Naive B cell (primary cell): ENCODE measurements around the gene MLIP. TPM values are rescaled to one million over a fixed set of nuclear protein-coding genes. Genes with fewer than 3 reads are reported as not detected.
"Not testable (repeated sequence)": the region's sequence is repeated elsewhere in the genome, so short reads cannot be mapped to it uniquely, and the experiment has no call there.

Experiments
- ATAC-seq, 2 donors: fragments of 150-1000 bp; cut with Tn5 transposase; 2 replicates each; pipeline ENCODE4 v1.10.0; 2021; ENCODE audit warnings: low read depth in 2 of 2, mild to moderate bottlenecking in 2 of 2, moderate library complexity in 2 of 2
- DNase-seq: peaks from one replicate; pipeline ENCODE4 v3.0.0; 2022
- H3K27ac Mint-ChIP-seq, 6 donors: one replicate each; pipeline ENCODE4 v1.8.0; 2020 to 2022; ENCODE audit warnings: mild to moderate bottlenecking in 6 of 6, mixed read lengths in 6 of 6, moderate library complexity in 5 of 6, inconsistent platforms in 2 of 6
- H3K27me3 Mint-ChIP-seq, 3 donors: one replicate each; pipeline ENCODE4 v1.8.0; 2021 to 2022; ENCODE audit warnings: mixed read lengths in 3 of 3, mild to moderate bottlenecking in 1 of 3
- H3K36me3 Mint-ChIP-seq, 2 donors: one replicate each; pipeline ENCODE4 v1.8.0; 2020 to 2022; ENCODE audit warnings: mixed read lengths in 2 of 2, inconsistent platforms in 1 of 2, mild to moderate bottlenecking in 1 of 2
- H3K4me1 Mint-ChIP-seq, 3 donors: one replicate each; pipeline ENCODE4 v1.8.0; 2020 to 2022; ENCODE audit warnings: mixed read lengths in 3 of 3, inconsistent platforms in 1 of 3, mild to moderate bottlenecking in 1 of 3, moderate library complexity in 1 of 3
- H3K4me3 Mint-ChIP-seq, 8 donors: one replicate each; pipeline ENCODE4 v1.8.0; 2020 to 2022; ENCODE audit warnings: mild to moderate bottlenecking in 8 of 8, mixed read lengths in 8 of 8, moderate library complexity in 8 of 8, inconsistent platforms in 2 of 8
- H3K9me3 Mint-ChIP-seq, 7 donors: one replicate each; pipeline ENCODE4 v1.8.0; 2020 to 2022; ENCODE audit warnings: mixed read lengths in 7 of 7, mild to moderate bottlenecking in 5 of 7, inconsistent platforms in 2 of 7, moderate library complexity in 1 of 7
- polyA plus RNA-seq, 6 donors: library from polyadenylated mRNA; unstranded; fragments of 300-500 nt; fragmentation: Illumina TruSeq; gene quantifications; one replicate each; pipeline ENCODE4 v1.2.3, GENCODE V29; 2021; ENCODE audit warnings: low read depth in 6 of 6

MLIP gene
- polyA plus RNA-seq, 6 donors from 2014 or later, result not detected

- Mint-ChIP-seq H3K4me3 (no peak overlapping the region), H3K27me3 (no peaks in the 10 kb centered on the region), H3K27ac (no peak overlapping the region), H3K9me3 (peaks cover 0 to 9% (median 3%) of the 10 kb centered on the region in 7 donors), H3K4me1 (no peaks in the 10 kb centered on the region), H3K36me3 (no peaks in the 10 kb centered on the region)
- DNase-seq (no peak), ATAC-seq (no peak)
Observed at GRCh38 chr6:54193560-54193959, 82.3 kb downstream of the MLIP start.

GRCh38 chr6:54194067-54194466 lies 82.8 kb downstream of the MLIP start:
- ATAC-seq (no peak), DNase-seq (no peak)
- Mint-ChIP-seq H3K4me1 (no peaks in the 10 kb centered on the region), H3K27me3 (no peaks in the 10 kb centered on the region), H3K9me3 (peaks cover 0 to 9% (median 3%) of the 10 kb centered on the region in 7 donors), H3K36me3 (no peaks in the 10 kb centered on the region), H3K4me3 (no peak overlapping the region), H3K27ac (no peak overlapping the region)

GRCh38 chr6:54195637-54196036 lies 84.4 kb downstream of the MLIP start:
- Mint-ChIP-seq H3K27me3 (no peaks in the 10 kb centered on the region), H3K4me1 (no peaks in the 10 kb centered on the region), H3K36me3 (no peaks in the 10 kb centered on the region), H3K9me3 (peaks cover 0 to 10% (median 3%) of the 10 kb centered on the region in 7 donors), H3K27ac (no peak overlapping the region), H3K4me3 (no peak overlapping the region)
- DNase-seq (no peak), ATAC-seq (no peak)

GRCh38 chr6:54196905-54197304 lies 85.7 kb downstream of the MLIP start:
- H3K4me1 Mint-ChIP-seq, result no peaks in the 10 kb centered on the region
- H3K36me3 Mint-ChIP-seq, result no peaks in the 10 kb centered on the region
- no peak overlapping the region for H3K4me3 Mint-ChIP-seq
- peaks cover 0 to 10% (median 3%) of the 10 kb centered on the region in 7 donors for H3K9me3 Mint-ChIP-seq
- H3K27ac Mint-ChIP-seq, result no peak overlapping the region
- no peaks in the 10 kb centered on the region for H3K27me3 Mint-ChIP-seq
- DNase-seq (no peak), ATAC-seq (no peak)

GRCh38 chr6:54198134-54198533 lies 86.9 kb downstream of the MLIP start:
- Mint-ChIP-seq H3K4me3 (no peak overlapping the region), H3K9me3 (peaks cover 0 to 10% (median 3%) of the 10 kb centered on the region in 7 donors)
- ATAC-seq, result no peak

GRCh38 chr6:54203474-54204035 lies 92.3 kb downstream of the MLIP start:
- H3K36me3 Mint-ChIP-seq, H3K9me3 Mint-ChIP-seq, H3K4me1 Mint-ChIP-seq, H3K27me3 Mint-ChIP-seq, H3K4me3 Mint-ChIP-seq, H3K27ac Mint-ChIP-seq, DNase-seq, ATAC-seq: not testable (repeated sequence)

More at GRCh38 chr6:54198134-54198533, 86.9 kb downstream of the MLIP start:
- Mint-ChIP-seq H3K4me1 (no peaks in the 10 kb centered on the region), H3K36me3 (no peaks in the 10 kb centered on the region), H3K27ac (no peak overlapping the region), H3K27me3 (no peaks in the 10 kb centered on the region)
- no peak for DNase-seq

GRCh38 chr6:54204921-54205591 lies 93.8 kb downstream of the MLIP start:
- DNase-seq (no peak), ATAC-seq (no peak)
- H3K36me3 Mint-ChIP-seq, result no peaks in the 10 kb centered on the region
- peaks cover 0 to 4% (median 3%) of the 10 kb centered on the region in 3 donors for H3K4me1 Mint-ChIP-seq
- no peak overlapping the region for H3K4me3 Mint-ChIP-seq
- peaks cover 0 to 3% (median 0%) of the 10 kb centered on the region in 7 donors for H3K9me3 Mint-ChIP-seq
- H3K27ac Mint-ChIP-seq, result no peak overlapping the region
- peaks cover 0 to 3% (median 0%) of the 10 kb centered on the region in 3 donors for H3K27me3 Mint-ChIP-seq

GRCh38 chr6:54206510-54206909 lies 95.3 kb downstream of the MLIP start:
- Mint-ChIP-seq H3K4me1 (peaks cover 0 to 5% (median 4%) of the 10 kb centered on the region in 3 donors), H3K9me3 (peaks cover 0 to 3% (median 0%) of the 10 kb centered on the region in 7 donors), H3K27ac (no peak overlapping the region), H3K4me3 (no peak overlapping the region), H3K27me3 (peaks cover 0 to 3% (median 0%) of the 10 kb centered on the region in 3 donors), H3K36me3 (no peaks in the 10 kb centered on the region)
- no peak for ATAC-seq
- DNase-seq, result no peak

GRCh38 chr6:54209983-54210382 lies 98.7 kb downstream of the MLIP start:
- Mint-ChIP-seq H3K27ac (peak overlapping the region in 1 of 6 donors; percentile 2), H3K4me3 (peak overlapping the region in 2 of 8 donors; percentile 0 to 70)
- DNase-seq, ATAC-seq, H3K4me1 Mint-ChIP-seq, H3K9me3 Mint-ChIP-seq, H3K36me3 Mint-ChIP-seq, H3K27me3 Mint-ChIP-seq: not testable (repeated sequence)

- Mint-ChIP-seq H3K4me3 (no peak overlapping the region), H3K9me3 (no peaks in the 10 kb centered on the region), H3K27me3 (no peaks in the 10 kb centered on the region), H3K36me3 (no peaks in the 10 kb centered on the region), H3K27ac (no peak overlapping the region), H3K4me1 (peaks cover 4 to 9% (median 7%) of the 10 kb centered on the region in 3 donors)
- DNase-seq, result no peak
- no peak for ATAC-seq
Observed at GRCh38 chr6:54214286-54214685, 103.0 kb downstream of the MLIP start.

GRCh38 chr6:54216336-54216735 lies 105.1 kb downstream of the MLIP start:
- no peak for ATAC-seq
- H3K36me3 Mint-ChIP-seq, result no peaks in the 10 kb centered on the region
- H3K27ac Mint-ChIP-seq, result no peak overlapping the region
- H3K4me3 Mint-ChIP-seq, result no peak overlapping the region
- no peak for DNase-seq
- peaks cover 0 to 7% (median 4%) of the 10 kb centered on the region in 3 donors for H3K4me1 Mint-ChIP-seq
- H3K27me3 Mint-ChIP-seq, result no peaks in the 10 kb centered on the region
- H3K9me3 Mint-ChIP-seq, result no peaks in the 10 kb centered on the region

GRCh38 chr6:54217018-54217417 lies 105.8 kb downstream of the MLIP start:
- DNase-seq (no peak), ATAC-seq (no peak)
- Mint-ChIP-seq H3K27me3 (no peaks in the 10 kb centered on the region), H3K27ac (no peak overlapping the region), H3K4me3 (no peak overlapping the region), H3K9me3 (no peaks in the 10 kb centered on the region), H3K4me1 (peaks cover 0 to 7% (median 4%) of the 10 kb centered on the region in 3 donors), H3K36me3 (no peaks in the 10 kb centered on the region)

- DNase-seq, result no peak
- H3K4me1 Mint-ChIP-seq, result no peaks in the 10 kb centered on the region
- no peak for ATAC-seq
- no peaks in the 10 kb centered on the region for H3K27me3 Mint-ChIP-seq
- H3K9me3 Mint-ChIP-seq, result peaks cover 0 to 9% (median 5%) of the 10 kb centered on the region in 7 donors
- H3K27ac Mint-ChIP-seq, result no peak overlapping the region
- no peak overlapping the region for H3K4me3 Mint-ChIP-seq
- no peaks in the 10 kb centered on the region for H3K36me3 Mint-ChIP-seq
Observed at GRCh38 chr6:54222217-54222616, 111.0 kb downstream of the MLIP start.

- Mint-ChIP-seq H3K9me3 (peaks cover 0 to 5% (median 0%) of the 10 kb centered on the region in 7 donors), H3K4me3 (no peak overlapping the region), H3K27ac (no peak overlapping the region), H3K36me3 (no peaks in the 10 kb centered on the region), H3K4me1 (no peaks in the 10 kb centered on the region), H3K27me3 (peaks cover 0 to 7% (median 0%) of the 10 kb centered on the region in 3 donors)
- DNase-seq (no peak), ATAC-seq (no peak)
Observed at GRCh38 chr6:54232703-54233102, 121.5 kb downstream of the MLIP start.
